MM.1S (cell line): Measurements from ENCODE around the gene ZGPAT.

Experiments
- EZH2 ChIP-seq: fragments of 300-600 bp; sonication (generic); optimal IDR thresholded peaks from 2 replicates; pipeline ENCODE3; 2017; ENCODE audit warnings: low read depth, mild to moderate bottlenecking, antibody characterized with exemption, low read length, mixed read lengths
- TF ChIP-seq, protein P1 (sequence below): fragments of 300-600 bp; sonication (generic); IDR thresholded peaks from 2 replicates; pipeline ENCODE4 v1.5.1; 2016; ENCODE audit warnings: antibody characterized with exemption, low read length, mixed read lengths

DNA sequence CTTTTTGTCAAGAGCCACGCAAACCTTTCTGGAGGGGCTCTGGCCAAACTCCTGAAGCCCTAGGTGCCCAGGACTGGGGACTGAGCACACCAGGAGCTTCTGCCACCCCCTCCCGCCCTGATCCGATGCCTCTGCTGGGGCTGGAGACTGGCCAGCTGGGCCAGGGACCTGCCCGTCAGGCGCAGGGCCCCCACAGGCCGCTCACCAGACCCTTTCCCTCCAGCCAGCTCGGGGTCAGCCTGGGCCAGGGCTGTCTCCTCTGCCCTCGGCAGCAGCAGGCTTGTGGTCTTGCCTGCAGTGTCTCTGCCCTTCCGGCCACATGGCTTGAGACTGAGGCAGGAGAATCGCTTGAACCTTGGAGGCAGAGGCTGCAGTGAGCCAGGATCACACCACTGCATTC, 35.2 kb upstream of the ZGPAT start:
- TF ChIP-seq, protein P1, sequence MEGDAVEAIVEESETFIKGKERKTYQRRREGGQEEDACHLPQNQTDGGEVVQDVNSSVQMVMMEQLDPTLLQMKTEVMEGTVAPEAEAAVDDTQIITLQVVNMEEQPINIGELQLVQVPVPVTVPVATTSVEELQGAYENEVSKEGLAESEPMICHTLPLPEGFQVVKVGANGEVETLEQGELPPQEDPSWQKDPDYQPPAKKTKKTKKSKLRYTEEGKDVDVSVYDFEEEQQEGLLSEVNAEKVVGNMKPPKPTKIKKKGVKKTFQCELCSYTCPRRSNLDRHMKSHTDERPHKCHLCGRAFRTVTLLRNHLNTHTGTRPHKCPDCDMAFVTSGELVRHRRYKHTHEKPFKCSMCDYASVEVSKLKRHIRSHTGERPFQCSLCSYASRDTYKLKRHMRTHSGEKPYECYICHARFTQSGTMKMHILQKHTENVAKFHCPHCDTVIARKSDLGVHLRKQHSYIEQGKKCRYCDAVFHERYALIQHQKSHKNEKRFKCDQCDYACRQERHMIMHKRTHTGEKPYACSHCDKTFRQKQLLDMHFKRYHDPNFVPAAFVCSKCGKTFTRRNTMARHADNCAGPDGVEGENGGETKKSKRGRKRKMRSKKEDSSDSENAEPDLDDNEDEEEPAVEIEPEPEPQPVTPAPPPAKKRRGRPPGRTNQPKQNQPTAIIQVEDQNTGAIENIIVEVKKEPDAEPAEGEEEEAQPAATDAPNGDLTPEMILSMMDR, result no peak
- TF ChIP-seq EZH2, result no peak
